ENCODE data around the gene PTH.

GRCh38 chr11:13450832-13451397 lies 44.9 kb downstream of the PTH start:
- TF ChIP-seq YY1 (IDR thresholded peaks at IDR 0.05; ENCODE audit: insufficient read depth, insufficient read length) (no peak), ZNF274 (IDR thresholded peaks at IDR 0.05; ENCODE audit: low read depth, low read length) (no peak)

Measured in NT2/D1 (cell line).